A549 (cell line): ENCODE results near the gene KEAP1. TPM values are rescaled to one million over a fixed set of nuclear protein-coding genes. Genes with fewer than 3 reads are reported as not detected.
"Not testable (repeated sequence)": the region's sequence is repeated elsewhere in the genome, so short reads cannot be mapped to it uniquely, and the experiment has no call there.

Source experiments
- ATAC-seq, 2 experiments: fragments of 200-7000 bp in 1 of 2; fragments of >200 bp in 1 of 2; cut with Nextera tagmentation in 1 of 2; cut with Tn5 transposase in 1 of 2; 3 replicates each; pipeline versions ENCODE4 v1.8.0 to v1.9.1; 2018 to 2020; ENCODE audit warnings: mild to moderate bottlenecking in 1 of 2, moderate library complexity in 1 of 2
- CTCF ChIA-PET: fragments of 300-600 bp; sonication (Branson Sonifier 250); formaldehyde crosslinking; extraction: SDS; loops from one replicate; lab custom pipeline; 2021; ENCODE audit warnings: antibody characterized with exemption, inconsistent platforms; lab: Yijun Ruan, JAX
- POLR2A ChIA-PET: fragments of 350-600 bp; formaldehyde crosslinking; extraction: SDS; loops from one replicate; lab custom pipeline; 2021; ENCODE audit warnings: antibody characterized with exemption, inconsistent platforms; lab: Yijun Ruan, JAX
- DNase-seq, 2 experiments: peaks; one replicate each; pipeline versions ENCODE4 v3.0.0 to v3.0.0-alpha.2; 2011 to 2016; ENCODE audit warnings: low read depth in 1 of 2, low spot score in 1 of 2
- FAIRE-seq: peaks from 2 replicates; lab custom pipeline; 2011; peaks lifted over from hg19 to GRCh38; lab: Jason Lieb, UNC
- H3K27ac ChIP-seq, 2 experiments: fragments of >200 bp; sonication (Bioruptor Twin); formaldehyde crosslinking; 3 replicates each; pipeline ENCODE4 v1.5.1; 2016 to 2017
- H3K4me1 ChIP-seq: fragments of >200 bp; sonication (Bioruptor Twin); formaldehyde crosslinking; 3 replicates; pipeline ENCODE4 v1.6.1; 2016
- H3K4me2 ChIP-seq: fragments of >200 bp; sonication (Bioruptor Twin); formaldehyde crosslinking; 3 replicates; pipeline ENCODE4 v1.6.1; 2016
- H3K4me3 ChIP-seq: fragments of >200 bp; sonication (Bioruptor Twin); formaldehyde crosslinking; 3 replicates; pipeline ENCODE4 v1.5.1; 2016
- H3K9me3 ChIP-seq: fragments of >200 bp; sonication (Bioruptor Twin); formaldehyde crosslinking; 3 replicates; pipeline ENCODE4 v1.6.1; 2016
- CHD4 ChIP-seq: fragments of 200-600 bp; sonication (generic); IDR thresholded peaks from 2 replicates; pipeline ENCODE4 v1.6.1; 2016; ENCODE audit warnings: antibody characterized with exemption, mild to moderate bottlenecking, borderline replicate concordance
- E2F6 ChIP-seq: IDR thresholded peaks from 2 replicates; pipeline ENCODE4 v1.6.1; 2012; ENCODE audit warnings: low read depth, borderline replicate concordance
- EP300 ChIP-seq, 2 experiments: fragments of >200 bp; sonication (Bioruptor Twin); formaldehyde crosslinking; IDR thresholded peaks; 2 replicates in 1 of 2; 3 replicates in 1 of 2; pipeline ENCODE4 v1.6.1; 2016 to 2017
- GATA3 ChIP-seq: IDR thresholded peaks from 2 replicates; pipeline ENCODE4 v1.6.1; 2012; ENCODE audit warnings: borderline replicate concordance
- HMGXB4 ChIP-seq: fragments of 250-450 bp; sonication (Bioruptor Pico); IDR thresholded peaks from 2 replicates; pipeline ENCODE4 v1.5.0; 2021; ENCODE audit warnings: mild to moderate bottlenecking, moderate library complexity, borderline replicate concordance
- MAFK ChIP-seq: fragments of 450-650 bp; IDR thresholded peaks from 2 replicates; pipeline ENCODE4 v1.6.1; 2014; ENCODE audit not compliant: partially characterized antibody
- MAZ ChIP-seq: fragments of 150-350 bp; IDR thresholded peaks from 2 replicates; pipeline ENCODE4 v1.6.1; 2014; ENCODE audit warnings: antibody characterized with exemption, low read depth, low read length, borderline replicate concordance
- NFE2L2 ChIP-seq: fragments of 150-350 bp; conservative IDR thresholded peaks from 2 replicates; pipeline ENCODE4 v1.6.1; 2014; ENCODE audit warnings: low read length
- POLR2AphosphoS2 ChIP-seq: conservative IDR thresholded peaks from 2 replicates; pipeline ENCODE4 v1.6.1; 2012; ENCODE audit warnings: low read length, improper control_type of control experiment, inconsistent platforms
- RCOR1 ChIP-seq: fragments of 150-350 bp; IDR thresholded peaks from 2 replicates; pipeline ENCODE4 v1.6.1; 2014; ENCODE audit warnings: antibody characterized with exemption, low read length, low read depth
- RNF2 ChIP-seq: fragments of 200-600 bp; sonication (generic); IDR thresholded peaks from 2 replicates; pipeline ENCODE4 v1.6.1; 2016; ENCODE audit warnings: low read depth, mild to moderate bottlenecking, antibody characterized with exemption, moderate library complexity, borderline replicate concordance
- TFCP2L1 ChIP-seq: fragments of 250-450 bp; sonication (Bioruptor Pico); IDR thresholded peaks from 2 replicates; pipeline ENCODE4 v1.5.0; 2021; ENCODE audit warnings: mild to moderate bottlenecking
- ZNF302 ChIP-seq: fragments of 250-450 bp; sonication (Bioruptor Pico); IDR thresholded peaks from 2 replicates; pipeline ENCODE4 v1.9.0; 2021; ENCODE audit warnings: inconsistent platforms, mild to moderate bottlenecking, moderate library complexity
- WGBS: methylation state at CpG from one replicate; pipeline ENCODE4 v1.1.6; 2017; ENCODE audit errors: missing lambda C conversion rate; 5-methylcytosine and 5-hydroxymethylcytosine counted together
- polyA plus RNA-seq, 4 experiments: library from polyadenylated mRNA; depleted of rRNA in 3 of 4; stranded (reverse); fragments of >200 nt; fragmentation: RNase III in 1 of 4; extraction: RNeasy Plus Mini Kit Qiagen cat#74134 plus additional on column Dnase treatment in 1 of 4; gene quantifications; 2 replicates in 3 of 4; 3 replicates in 1 of 4; pipeline ENCODE4 v1.2.3, GENCODE V29; 2011 to 2017

KEAP1 gene
- polyA plus RNA-seq, 2 of the 4 experiments (the other 2 are of a cell fraction), result 49.3 to 67.7 TPM

GRCh38 chr19:10539016-10539415 is 35.9 kb upstream of the KEAP1 start:
- ATAC-seq, FAIRE-seq, H3K4me1 ChIP-seq, H3K4me3 ChIP-seq, H3K9me3 ChIP-seq, POLR2A ChIA-PET, H3K27ac ChIP-seq, DNase-seq, H3K4me2 ChIP-seq: not testable (repeated sequence)
- CTCF ChIA-PET, result interaction anchor here (0.9 kb wide), 1 partner anchor 13 kb away, joined by 3 read pairs; no protein-coding TSS in a partner anchor
- WGBS, result 83% methylated on average over 7 of the region's 9 CpGs

GRCh38 chr19:10538204-10538983 is 35.2 kb upstream of the KEAP1 start:
- WGBS, result 66% methylated on average over 20 of the region's 20 CpGs
- DNase-seq, result no peak
- Histone ChIP-seq H3K9me3 (no peaks in the 10 kb centered on the region), H3K27ac (no peak overlapping the region), H3K4me3 (no peak overlapping the region), H3K4me2 (no peak overlapping the region), H3K4me1 (no peaks in the 10 kb centered on the region)
- ChIA-PET POLR2A (interaction anchor here (0.6 kb wide), 3 partner anchors 28 to 36 kb away, joined by 3 read pairs; partner anchors contain the start of gene KEAP1), CTCF (interaction anchor here (0.8 kb wide), 1 partner anchor 28 kb away, joined by 3 read pairs; no protein-coding TSS in a partner anchor)
- ATAC-seq, result no peak; a peak in 1 of 6 replicates
- no peak for FAIRE-seq
- TF ChIP-seq POLR2AphosphoS2 (no peak), HMGXB4 (CRISPR knock-in tag) (no peak), EP300 (IDR thresholded peaks at IDR 0.05) (no peak), E2F6 (no peak), RCOR1 (no peak), RNF2 (no peak)

- no peak overlapping the region for H3K4me2 ChIP-seq
- H3K27ac ChIP-seq, result no peak overlapping the region
- no peaks in the 10 kb centered on the region for H3K4me1 ChIP-seq
- ChIA-PET CTCF (interaction anchor here (0.8 kb wide), 1 partner anchor 27 kb away, joined by 3 read pairs; no protein-coding TSS in a partner anchor), POLR2A (interaction anchor here (0.6 kb wide), 3 partner anchors 27 to 35 kb away, joined by 3 read pairs; partner anchors contain the start of gene KEAP1)
- ATAC-seq (no peak), DNase-seq (no peak), FAIRE-seq (no peak)
- H3K4me3 ChIP-seq, result no peak overlapping the region
- H3K9me3 ChIP-seq, result no peaks in the 10 kb centered on the region
- WGBS, result 49% methylated on average over 11 of the region's 11 CpGs
- TF ChIP-seq GATA3, result no peak
- TF ChIP-seq ZNF302 (CRISPR knock-in tag), result no peak
- no peak for TF ChIP-seq MAFK
Measured at GRCh38 chr19:10537668-10538067, 34.5 kb upstream of the KEAP1 start.

- no peak for TF ChIP-seq NFE2L2
- no peak for TF ChIP-seq ZNF302 (CRISPR knock-in tag)
- TF ChIP-seq RCOR1, result no peak
- TF ChIP-seq TFCP2L1, result no peak
- TF ChIP-seq CHD4, result no peak
- TF ChIP-seq MAZ, result no peak
- no peak for TF ChIP-seq GATA3
- Histone ChIP-seq H3K27ac (no peak overlapping the region), H3K4me2 (no peak overlapping the region), H3K4me3 (no peak overlapping the region), H3K4me1 (no peaks in the 10 kb centered on the region), H3K9me3 (no peaks in the 10 kb centered on the region)
- FAIRE-seq, result no peak
- CTCF ChIA-PET, result interaction anchor here (0.9 to 1.8 kb wide), 4 partner anchors 16 to 164 kb away, joined by 3 to 5 read pairs (median 3); no protein-coding TSS in a partner anchor
- no peak for DNase-seq
- WGBS, result 60% methylated on average over 6 of the region's 6 CpGs
- no peak for ATAC-seq
- POLR2A ChIA-PET, result interaction anchor here (0.7 kb wide), 1 partner anchor 118 kb away, joined by 8 read pairs; no protein-coding TSS in a partner anchor
Measured at GRCh38 chr19:10535613-10536012, 32.5 kb upstream of the KEAP1 start.
